ENCODE results near the gene WNT4.

- TF ChIP-seq CTCF (IDR thresholded peaks at IDR 0.05) (no peak), POLR2AphosphoS5 (IDR thresholded peaks at IDR 0.05; ENCODE audit: low read depth, low read length) (no peak), SIN3A (IDR thresholded peaks at IDR 0.05; ENCODE audit: borderline replicate concordance, insufficient read depth, low read depth, low read length) (no peak)
These were observed 25.7 kb downstream of the WNT4 start for GRCh38 chr1:22117238-22117637.
